Smooth muscle cell (in vitro differentiated cells): Measurements from ENCODE around the gene CTXND1. TPM values are rescaled to one million over a fixed set of nuclear protein-coding genes. Genes with fewer than 3 reads are reported as not detected.

Experiments
- DNase-seq: peaks from one replicate; lab custom pipeline; 2025; ENCODE audit not compliant: unreplicated experiment; lab: John Stamatoyannopoulos, UW
- H2AFZ ChIP-seq: fragments of 200-600 bp; sonication (generic); 2 replicates; pipeline ENCODE4 v1.6.0; 2016; ENCODE audit warnings: antibody characterized with exemption, low read depth, mild to moderate bottlenecking
- H3F3A ChIP-seq: fragments of 200-600 bp; sonication (generic); 2 replicates; pipeline ENCODE4 v1.6.0; 2017; ENCODE audit warnings: antibody characterized with exemption, low read depth
- H3K27ac ChIP-seq: fragments of 200-600 bp; sonication (generic); 2 replicates; pipeline ENCODE4 v1.5.1; 2016; ENCODE audit warnings: low read depth, mild to moderate bottlenecking
- H3K27me3 ChIP-seq: fragments of 200-600 bp; sonication (generic); 2 replicates; pipeline ENCODE4 v1.6.1; 2016; ENCODE audit warnings: low read depth, mild to moderate bottlenecking
- H3K36me3 ChIP-seq: fragments of 200-600 bp; sonication (generic); 2 replicates; pipeline ENCODE4 v1.5.1; 2016; ENCODE audit warnings: low read depth
- H3K4me1 ChIP-seq: fragments of 200-600 bp; sonication (generic); 2 replicates; pipeline ENCODE4 v1.5.1; 2016; ENCODE audit warnings: low read depth
- H3K4me2 ChIP-seq: fragments of 200-600 bp; sonication (generic); 2 replicates; pipeline ENCODE4 v1.6.0; 2016; ENCODE audit warnings: mild to moderate bottlenecking
- H3K4me3 ChIP-seq: fragments of 200-600 bp; sonication (generic); 2 replicates; pipeline ENCODE4 v1.5.1; 2016; ENCODE audit warnings: mild to moderate bottlenecking
- H3K79me2 ChIP-seq: fragments of 200-600 bp; sonication (generic); 2 replicates; pipeline ENCODE4 v1.6.0; 2016; ENCODE audit warnings: low read depth, mild to moderate bottlenecking
- H3K9ac ChIP-seq: fragments of 200-600 bp; sonication (generic); 2 replicates; pipeline ENCODE4 v1.6.0; 2016; ENCODE audit warnings: low read depth
- H3K9me3 ChIP-seq: fragments of 200-600 bp; sonication (generic); replicated peaks from 2 replicates; pipeline ENCODE4 v1.5.1; 2016; ENCODE audit warnings: low read depth
- H4K20me1 ChIP-seq: fragments of 200-600 bp; sonication (generic); 2 replicates; pipeline ENCODE4 v1.6.0; 2016; ENCODE audit warnings: low read depth
- WGBS: methylation state at CpG from one replicate; pipeline ENCODE4 v1.1.7; 2016; ENCODE audit warnings: low lambda C conversion rate; 5-methylcytosine and 5-hydroxymethylcytosine counted together
- polyA plus RNA-seq: library from polyadenylated mRNA; unstranded; fragments of >200 nt; fragmentation: Nextera tagmentation; extraction: Ambion mirVana; gene quantifications from 2 replicates; pipeline ENCODE4 v1.2.1, GENCODE V29; 2016
- total RNA-seq: library from RNA; depleted of rRNA; stranded (reverse); fragments of >200 nt; gene quantifications from 2 replicates; pipeline ENCODE4 v1.2.3, GENCODE V29; 2014
- TF ChIP-seq, protein P1 (sequence below): fragments of 200-600 bp; sonication (generic); IDR thresholded peaks from 2 replicates; pipeline ENCODE4 v1.5.1; 2017; ENCODE audit warnings: borderline replicate concordance, mild to moderate bottlenecking, antibody characterized with exemption; ENCODE audit not compliant: insufficient read depth, poor library complexity, severe bottlenecking

Gene CTXND1
- total and polyA plus RNA-seq, 2 experiments from 2014 or later = 0.06 TPM; not detected in 1

DNA sequence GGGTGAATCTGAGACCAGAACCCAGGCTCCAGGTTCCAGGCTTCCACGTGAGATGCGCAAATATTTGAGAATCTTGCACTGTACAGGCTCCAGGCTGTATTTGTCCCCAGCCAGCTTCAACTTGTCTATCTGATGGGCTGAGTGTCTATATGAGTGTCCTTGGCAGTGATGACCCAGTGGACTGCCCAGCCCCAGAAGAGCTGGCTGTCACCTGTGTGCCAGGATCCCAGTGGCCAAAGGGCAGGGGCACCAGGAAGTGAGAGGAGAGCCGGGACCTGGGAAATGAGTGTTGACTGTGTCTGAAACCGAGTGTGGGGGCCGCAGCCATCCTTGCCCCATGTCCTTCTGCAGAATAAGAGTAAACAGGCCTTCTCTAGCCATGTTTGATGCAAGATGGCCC lies 88.8 kb downstream of the CTXND1 start:
- TF ChIP-seq, protein P1, sequence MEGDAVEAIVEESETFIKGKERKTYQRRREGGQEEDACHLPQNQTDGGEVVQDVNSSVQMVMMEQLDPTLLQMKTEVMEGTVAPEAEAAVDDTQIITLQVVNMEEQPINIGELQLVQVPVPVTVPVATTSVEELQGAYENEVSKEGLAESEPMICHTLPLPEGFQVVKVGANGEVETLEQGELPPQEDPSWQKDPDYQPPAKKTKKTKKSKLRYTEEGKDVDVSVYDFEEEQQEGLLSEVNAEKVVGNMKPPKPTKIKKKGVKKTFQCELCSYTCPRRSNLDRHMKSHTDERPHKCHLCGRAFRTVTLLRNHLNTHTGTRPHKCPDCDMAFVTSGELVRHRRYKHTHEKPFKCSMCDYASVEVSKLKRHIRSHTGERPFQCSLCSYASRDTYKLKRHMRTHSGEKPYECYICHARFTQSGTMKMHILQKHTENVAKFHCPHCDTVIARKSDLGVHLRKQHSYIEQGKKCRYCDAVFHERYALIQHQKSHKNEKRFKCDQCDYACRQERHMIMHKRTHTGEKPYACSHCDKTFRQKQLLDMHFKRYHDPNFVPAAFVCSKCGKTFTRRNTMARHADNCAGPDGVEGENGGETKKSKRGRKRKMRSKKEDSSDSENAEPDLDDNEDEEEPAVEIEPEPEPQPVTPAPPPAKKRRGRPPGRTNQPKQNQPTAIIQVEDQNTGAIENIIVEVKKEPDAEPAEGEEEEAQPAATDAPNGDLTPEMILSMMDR = no peak
- no peak for DNase-seq
- no peak overlapping the region for H3K9ac ChIP-seq
- H2AFZ ChIP-seq = no peak overlapping the region
- H3K36me3 ChIP-seq = no peaks in the 10 kb centered on the region
- H3K4me2 ChIP-seq = no peak overlapping the region
- H3K9me3 ChIP-seq = no peaks in the 10 kb centered on the region
- H3K27ac ChIP-seq = no peak overlapping the region
- H3K4me3 ChIP-seq = no peak overlapping the region
- H3K27me3 ChIP-seq = no peaks in the 10 kb centered on the region
- peaks cover 14% of the 10 kb centered on the region for H3F3A ChIP-seq
- no peaks in the 10 kb centered on the region for H3K79me2 ChIP-seq
- no peaks in the 10 kb centered on the region for H4K20me1 ChIP-seq
- WGBS = 97% methylated on average over 5 of the region's 5 CpGs
- peaks cover 8% of the 10 kb centered on the region for H3K4me1 ChIP-seq

GRCh38 chr15:80162059-80162554 lies 89.9 kb downstream of the CTXND1 start:
- Histone ChIP-seq H3K36me3 (no peaks in the 10 kb centered on the region), H3K4me2 (no peak overlapping the region), H3K27ac (no peak overlapping the region), H3K4me3 (no peak overlapping the region), H3K9me3 (no peaks in the 10 kb centered on the region), H3F3A (peaks cover 14% of the 10 kb centered on the region), H3K4me1 (peaks cover 8% of the 10 kb centered on the region), H2AFZ (no peak overlapping the region), H3K9ac (no peak overlapping the region), H3K79me2 (no peaks in the 10 kb centered on the region), H4K20me1 (no peaks in the 10 kb centered on the region), H3K27me3 (no peaks in the 10 kb centered on the region)
- 69% methylated on average over 6 of the region's 6 CpGs for WGBS
- TF ChIP-seq, protein P1 = no peak
- DNase-seq = no peak

GRCh38 chr15:80161468-80162016 lies 90.5 kb downstream of the CTXND1 start:
- Histone ChIP-seq H4K20me1 (no peaks in the 10 kb centered on the region), H3F3A (peaks cover 14% of the 10 kb centered on the region), H3K27me3 (no peaks in the 10 kb centered on the region), H3K4me1 (peaks cover 8% of the 10 kb centered on the region), H3K27ac (peak overlapping the region; percentile 85), H3K9me3 (no peaks in the 10 kb centered on the region), H3K36me3 (no peaks in the 10 kb centered on the region), H3K9ac (no peak overlapping the region), H2AFZ (no peak overlapping the region), H3K4me3 (no peak overlapping the region), H3K4me2 (peak overlapping the region; percentile 73), H3K79me2 (no peaks in the 10 kb centered on the region)
- TF ChIP-seq, protein P1 = no peak
- DNase-seq = no peak
- WGBS = 94% methylated on average over 6 of the region's 6 CpGs
